GM18519 (cell line): Measurements from ENCODE around the gene HMGN1.
"Not testable (repeated sequence)": the region's sequence is repeated elsewhere in the genome, so short reads cannot be mapped to it uniquely, and the experiment has no call there.

Source experiments
- ATAC-seq: cut with Tn5 transposase; IDR thresholded peaks from one replicate; pipeline ENCODE4 v1.9.1; 2021; ENCODE audit warnings: mild to moderate bottlenecking, moderate library complexity; ENCODE audit not compliant: unreplicated experiment, low FRiP score

The HMGN1 gene

GRCh38 chr21:39348355-39349210, at the start of gene HMGN1:
Gene HMGN1 (minus strand): TSS chr21:39349088. CDS start chr21:39348917, 171 bp downstream.
- ATAC-seq, result peak; percentile 53

GRCh38 chr21:39397646-39398385, 48.9 kb upstream of the HMGN1 start:
- ATAC-seq, result no peak

DNA sequence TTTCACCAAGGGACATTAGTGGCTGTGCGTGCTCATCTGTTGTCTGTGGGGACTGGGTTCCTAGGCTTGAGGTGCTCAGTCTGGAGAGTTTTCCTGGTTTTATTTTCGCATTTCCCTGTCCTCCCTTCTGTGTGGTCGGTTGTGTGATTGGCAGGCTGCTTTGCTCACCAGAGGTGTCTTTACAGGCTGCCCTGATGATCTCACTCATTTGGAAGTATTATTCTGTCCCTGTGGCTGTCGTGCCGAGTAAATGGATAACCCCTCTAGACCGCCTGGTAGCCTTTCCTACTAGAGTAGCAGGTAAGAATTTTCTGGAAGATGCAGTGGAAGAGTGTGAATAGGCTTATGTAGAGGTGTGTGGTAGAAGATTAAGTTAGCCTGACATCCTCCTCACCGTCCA, 44.1 kb upstream of the HMGN1 start:
- no peak for ATAC-seq

DNA sequence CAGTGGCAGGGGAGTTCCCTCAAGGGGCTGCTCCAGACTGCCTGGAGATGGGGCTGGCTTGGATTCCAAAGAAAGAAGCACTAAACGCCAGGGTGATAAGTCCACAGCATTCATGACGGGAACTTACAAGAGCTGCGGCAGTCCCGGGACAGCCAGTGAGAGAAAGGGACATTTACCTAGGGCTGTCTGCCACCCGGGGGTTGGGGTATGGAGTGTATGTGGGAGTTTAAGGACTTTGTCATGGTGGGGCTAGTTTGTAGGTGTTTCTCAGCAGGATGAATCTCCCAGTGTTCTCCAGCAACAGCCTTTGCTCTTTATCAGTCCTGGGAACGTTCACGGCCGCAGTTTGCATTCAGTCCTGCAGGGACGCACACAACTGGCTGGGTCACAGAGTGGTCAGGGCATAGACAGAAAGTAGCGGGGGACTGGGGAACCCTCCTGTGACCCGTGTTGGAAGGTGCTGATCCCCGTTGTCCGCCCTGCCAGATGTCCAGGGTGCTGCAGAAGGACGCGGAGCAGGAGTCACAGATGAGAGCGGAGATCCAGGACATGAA, 41.4 kb upstream of the HMGN1 start:
- no peak for ATAC-seq

GRCh38 chr21:39388811-39389155, 39.9 kb upstream of the HMGN1 start:
- ATAC-seq, result no peak

DNA sequence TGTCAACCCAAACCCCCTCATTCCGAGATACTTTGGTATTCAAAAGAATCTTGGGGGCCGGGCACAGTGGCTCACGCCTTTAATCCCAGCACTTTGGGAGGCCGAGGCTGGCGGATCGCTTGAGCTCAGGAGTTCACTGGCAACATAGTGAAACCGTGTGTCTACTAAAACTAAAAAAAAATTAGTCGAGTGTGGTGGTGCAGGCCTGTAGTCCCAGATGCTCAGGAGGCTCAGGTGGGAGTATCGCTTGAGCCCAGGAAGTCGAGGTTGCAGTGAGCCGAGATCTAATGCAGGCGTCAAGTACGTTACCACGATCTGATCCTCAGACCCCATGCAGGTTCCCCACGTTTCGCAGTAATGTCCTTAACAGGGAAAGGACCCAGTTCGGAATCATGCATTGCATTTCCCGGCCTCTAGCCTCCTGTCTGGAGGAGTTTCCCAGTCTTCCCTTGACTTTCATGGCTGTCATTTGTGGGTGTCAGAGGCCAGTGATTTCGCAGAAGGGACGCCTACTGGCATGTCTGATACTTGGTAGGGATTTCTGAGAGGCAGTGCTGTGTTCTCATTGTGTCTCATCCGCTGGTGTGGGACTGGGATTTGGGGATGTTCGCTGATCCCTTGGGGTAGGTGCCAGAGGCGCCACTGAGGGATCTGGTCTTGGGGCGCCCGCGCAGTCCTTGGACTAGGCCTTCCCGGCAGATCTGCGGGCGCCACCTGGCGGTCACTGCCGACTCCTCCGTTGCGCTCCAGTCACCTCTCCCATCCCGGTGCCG, 39.3 kb upstream of the HMGN1 start:
- peak; percentile 53 for ATAC-seq

DNA sequence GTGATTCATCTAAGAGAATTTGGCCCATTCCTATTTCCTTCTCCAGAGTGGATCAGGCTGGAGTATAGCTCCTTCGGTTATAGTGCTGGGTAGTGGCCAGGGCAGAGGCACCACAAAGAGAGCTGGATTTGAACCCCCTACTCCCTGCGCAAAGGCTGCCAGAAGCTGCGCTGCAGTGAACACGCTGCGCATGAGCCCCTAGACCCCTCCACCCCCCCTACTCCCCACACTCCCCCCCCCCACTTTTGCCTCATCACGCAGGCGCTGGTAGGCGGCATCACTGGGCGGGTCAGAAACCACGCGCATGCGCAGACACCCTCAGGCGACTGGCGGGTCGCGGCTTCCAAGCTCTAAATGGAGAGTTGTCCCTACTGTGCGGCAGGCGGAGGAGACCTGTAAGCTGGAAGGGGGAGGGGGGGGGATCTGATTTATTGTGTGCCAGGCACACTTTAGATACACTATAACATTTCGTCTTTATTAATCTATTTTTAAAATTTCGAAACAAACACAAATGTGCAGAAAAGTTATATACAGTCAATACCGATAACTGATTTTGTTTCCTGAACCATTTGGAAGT, 38.7 kb upstream of the HMGN1 start:
- no peak for ATAC-seq

DNA sequence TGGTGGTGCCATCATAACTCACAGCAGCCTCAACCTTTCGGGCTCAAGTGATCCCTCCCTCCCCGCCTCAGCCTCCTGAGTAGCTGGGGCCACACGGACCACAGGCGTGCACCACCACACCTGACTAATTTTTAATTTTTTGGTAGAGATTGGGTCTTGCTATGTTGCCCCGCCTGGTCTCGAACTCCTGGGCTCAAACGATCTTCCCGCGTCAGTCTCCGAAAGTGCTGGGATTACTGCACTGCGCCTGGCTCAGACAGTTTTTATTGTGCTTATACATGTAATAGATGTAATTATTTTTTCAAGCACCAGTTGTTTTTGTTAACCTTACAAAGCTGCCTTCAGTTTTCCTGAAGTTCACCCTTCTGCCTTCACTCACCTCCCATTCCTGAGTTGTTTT, 38.0 kb upstream of the HMGN1 start:
- no peak for ATAC-seq

DNA sequence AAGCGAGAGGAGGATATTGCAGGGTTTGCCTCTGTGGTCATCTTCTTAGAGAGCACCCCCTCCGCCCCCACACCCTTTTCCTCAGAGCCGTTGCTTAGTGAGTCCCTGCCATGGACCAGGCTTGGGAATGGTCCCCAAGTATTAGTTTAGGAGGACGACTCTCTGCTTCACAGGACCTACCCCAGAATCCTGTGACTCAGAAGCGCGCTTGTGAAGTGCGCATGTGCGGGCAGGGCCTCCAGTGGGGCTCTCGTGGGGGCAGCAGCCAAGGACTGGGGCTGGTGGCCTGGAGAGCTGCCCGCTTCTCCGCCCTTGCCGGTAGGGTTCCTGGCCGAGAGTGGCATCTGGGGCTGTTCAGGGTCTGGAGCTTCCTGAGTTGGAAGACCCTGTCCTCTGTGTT, 37.3 kb upstream of the HMGN1 start:
- ATAC-seq, result no peak

- ATAC-seq, result no peak
Measured at GRCh38 chr21:39385299-39386145, 36.6 kb upstream of the HMGN1 start.

- no peak for ATAC-seq
Measured at GRCh38 chr21:39384674-39385298, 35.9 kb upstream of the HMGN1 start.

- ATAC-seq, result not testable (repeated sequence)
Measured at GRCh38 chr21:39382096-39382495, 33.2 kb upstream of the HMGN1 start.

GRCh38 chr21:39381009-39381408, 32.1 kb upstream of the HMGN1 start:
- no peak for ATAC-seq

DNA sequence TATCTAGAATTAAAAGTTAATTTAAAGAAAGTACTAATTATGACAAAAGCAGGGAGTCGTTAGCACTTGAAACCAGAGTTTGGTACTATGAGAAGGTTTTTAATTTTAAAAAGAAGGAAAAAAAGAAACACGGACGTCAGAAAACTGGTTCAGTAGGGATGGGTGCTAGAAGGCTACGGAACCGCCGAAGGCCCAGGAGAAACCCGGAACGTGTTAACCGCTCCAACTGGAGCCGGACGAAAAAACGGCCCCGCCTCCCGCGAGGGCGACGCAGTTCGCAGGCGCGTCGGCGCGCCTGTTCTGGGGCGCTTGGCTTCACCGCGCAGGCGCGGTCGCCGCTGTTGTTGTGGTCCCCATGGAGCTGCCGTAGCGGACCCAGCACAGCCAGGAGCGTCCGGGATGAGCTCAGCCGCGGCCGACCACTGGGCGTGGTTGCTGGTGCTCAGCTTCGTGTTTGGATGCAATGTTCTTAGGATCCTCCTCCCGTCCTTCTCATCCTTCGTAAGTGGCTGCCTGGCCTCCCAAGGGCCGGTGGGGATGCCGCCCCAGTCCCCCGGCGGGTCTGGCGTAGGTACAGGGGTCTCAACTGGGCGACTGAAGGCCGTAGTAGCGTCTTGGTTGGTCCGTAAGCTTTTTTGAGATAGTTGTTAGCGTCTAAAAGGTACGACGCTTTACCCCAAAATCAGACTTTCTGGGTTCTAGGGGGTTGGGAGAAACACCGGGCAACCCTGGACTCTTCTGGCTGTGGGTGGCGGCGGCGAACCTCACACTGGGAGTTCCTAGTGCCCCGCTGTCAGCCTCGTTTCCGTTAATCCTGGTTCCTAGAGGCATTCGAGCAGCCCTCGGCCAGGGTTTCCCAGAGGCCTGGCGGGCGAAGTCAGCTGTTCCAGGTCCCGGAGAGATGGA, 31.4 kb upstream of the HMGN1 start:
- ATAC-seq, result peak; percentile 93

DNA sequence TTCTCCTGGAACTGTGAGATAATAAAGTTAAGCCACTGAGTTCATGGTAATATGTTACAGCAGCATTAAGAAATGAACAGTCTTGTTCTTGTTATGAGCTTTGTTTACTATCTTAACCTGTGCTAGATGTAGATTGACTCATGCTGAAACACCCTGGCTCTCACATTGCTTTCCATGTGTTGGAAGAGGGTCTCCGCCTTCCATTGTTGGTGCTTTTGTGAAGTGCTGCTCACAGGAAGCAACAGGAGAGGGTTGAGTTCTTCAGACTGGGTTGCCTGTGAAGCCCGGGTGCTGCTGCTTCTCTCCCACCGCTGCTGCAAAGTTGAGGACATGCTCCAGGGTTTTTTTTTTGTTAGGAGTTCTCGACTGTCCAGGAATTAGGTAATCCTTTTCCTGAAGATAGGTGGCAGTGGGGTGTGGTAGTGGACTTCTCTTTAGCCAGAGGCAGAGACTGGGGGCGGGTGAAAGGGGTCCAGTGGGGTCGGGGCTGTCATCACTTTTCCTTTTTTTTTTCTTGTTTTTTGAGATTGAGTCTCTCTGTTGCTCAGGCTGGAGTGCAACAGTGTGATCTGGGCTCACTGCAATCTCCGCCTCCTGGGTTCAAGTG, 28.7 kb upstream of the HMGN1 start:
- ATAC-seq, result no peak

DNA sequence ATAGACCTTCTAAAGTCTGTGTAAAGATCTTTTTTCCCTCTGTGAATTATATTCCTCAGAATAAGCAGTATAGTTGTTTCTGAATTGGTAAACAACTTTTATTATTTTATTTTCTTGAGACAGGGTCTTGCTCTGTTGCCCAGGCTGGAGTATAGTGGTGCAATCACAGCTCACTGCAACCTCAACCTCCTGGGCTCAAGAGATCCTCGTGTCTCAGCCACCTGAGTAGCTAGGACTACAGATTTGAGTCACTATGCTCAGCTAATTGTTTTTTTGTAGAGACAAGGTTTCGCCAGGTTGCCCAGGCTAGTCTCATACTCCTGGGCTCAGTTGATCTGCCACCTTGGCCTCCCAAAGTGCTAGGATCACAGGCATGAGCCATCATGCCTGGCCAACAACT, 26.6 kb upstream of the HMGN1 start:
- no peak for ATAC-seq

DNA sequence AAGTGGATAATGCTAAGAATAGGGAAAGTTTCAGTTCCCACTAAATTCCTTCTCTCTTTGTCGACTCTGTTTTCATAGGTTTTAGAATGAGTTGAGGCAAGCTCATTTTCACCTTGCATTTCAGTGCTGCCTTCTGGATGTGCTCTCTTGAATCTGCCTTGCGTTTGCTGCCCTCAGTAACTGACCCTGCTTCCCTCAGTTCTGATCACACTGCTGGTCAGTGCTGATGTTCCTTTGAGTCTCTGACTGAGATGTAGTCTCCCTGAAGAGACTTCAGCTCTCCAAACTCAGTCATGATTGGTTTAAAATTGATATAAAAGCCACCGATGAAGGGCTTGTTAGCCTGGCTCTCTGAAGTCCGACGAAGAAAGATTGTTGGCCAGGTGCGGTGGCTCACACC, 25.2 kb upstream of the HMGN1 start:
- ATAC-seq, result no peak

DNA sequence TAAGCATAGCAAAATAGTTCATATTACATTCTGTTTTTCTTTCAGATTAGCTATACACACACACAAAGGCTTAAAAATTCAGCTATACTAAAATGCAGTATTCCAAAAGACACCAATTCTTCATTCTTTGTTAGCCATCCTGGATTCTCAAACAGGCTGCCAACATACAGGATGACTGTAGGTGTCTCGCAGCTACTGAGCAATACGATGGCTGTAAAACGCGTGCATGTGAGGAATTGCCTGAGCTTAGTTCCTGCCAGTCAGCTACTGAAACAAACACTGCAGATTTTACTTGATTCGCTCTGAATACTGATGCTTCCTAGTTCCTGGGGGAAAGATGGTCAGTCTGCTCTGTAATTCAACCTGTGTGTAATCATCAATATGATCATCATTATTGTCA, 24.7 kb upstream of the HMGN1 start:
- ATAC-seq, result peak; percentile 77
